GM21390 (cell line): ENCODE measurements around the gene RCAN2.

Experiments used
- ATAC-seq: cut with Tn5 transposase; IDR thresholded peaks from one replicate; pipeline ENCODE4 v1.9.1; 2021; ENCODE audit not compliant: unreplicated experiment

Gene RCAN2

GRCh38 chr6:46175446-46175845 lies 315.8 kb downstream of the RCAN2 start:
- peak; percentile 72 for ATAC-seq

GRCh38 chr6:46174904-46175303 lies 316.3 kb downstream of the RCAN2 start:
- ATAC-seq = no peak

- ATAC-seq = no peak
Observed at GRCh38 chr6:46172176-46172575, 319.1 kb downstream of the RCAN2 start.
